Measurements from ENCODE around the gene EIF2A. TPM values are rescaled to one million over a fixed set of nuclear protein-coding genes. Genes with fewer than 3 reads are reported as not detected.

EIF2A gene
- total RNA-seq, 1 experiment from 2014 or later = 96.4 TPM

DNA sequence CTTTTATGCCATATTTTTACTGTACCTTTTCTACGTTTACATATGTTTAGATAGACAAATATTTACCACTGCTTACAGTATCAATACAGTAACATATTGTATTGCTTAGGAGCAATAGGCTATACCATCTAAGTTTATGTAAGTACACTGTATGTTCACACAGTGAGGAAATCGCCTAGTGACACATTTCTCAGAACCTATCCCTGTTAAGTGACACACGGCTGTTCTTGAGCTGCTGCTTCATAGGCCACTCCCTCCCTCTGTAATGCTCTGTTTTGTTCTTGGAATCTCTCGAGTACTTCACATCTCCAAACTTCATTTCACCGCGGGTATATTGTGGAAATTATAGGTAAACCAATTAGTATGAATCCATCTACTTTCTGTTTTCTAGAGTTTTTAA lies 43.2 kb downstream of the EIF2A start:
- H3K9me2 ChIP-seq (ENCODE audit: insufficient read depth) = no peaks in the 10 kb centered on the region
- no peak for DNase-seq
- 0 out of 2 replicates have a peak, but pooled peaks cover 3% of the 10 kb centered on the region for H3F3A ChIP-seq (ENCODE audit: insufficient read depth, low read depth)
- H3K27ac ChIP-seq = no peak overlapping the region
- BruUV-seq (replicated peaks) = no TSS peak
- TF ChIP-seq EZH2 (IDR thresholded peaks at IDR 0.05; ENCODE audit: low read depth) (no peak), CTCF (conservative IDR thresholded peaks at IDR 0.05) (no peak)
- H3K36me3 ChIP-seq (ENCODE audit: low read depth) = peaks cover 14% of the 10 kb centered on the region; the same call in 1 of the 2 replicates
- no peak overlapping the region for H3K4me2 ChIP-seq
- no peaks in the 10 kb centered on the region for H3K9me3 ChIP-seq (ENCODE audit: insufficient read depth, low read depth)
- H2AFZ ChIP-seq = no peak overlapping the region
- no peaks in the 10 kb centered on the region for H3K4me1 ChIP-seq (replicated peaks; ENCODE audit: insufficient read depth)
- no peak overlapping the region for H3K4me3 ChIP-seq
- H3K27me3 ChIP-seq (ENCODE audit: insufficient read depth, low read depth) = no peaks in the 10 kb centered on the region
- POLR2A ChIA-PET (ENCODE audit: unreplicated experiment) = interaction anchor here (0.5 to 0.6 kb wide), 2 partner anchors 170 to 171 kb away, joined by 3 read pairs; no protein-coding TSS in a partner anchor
- H4K20me1 ChIP-seq (ENCODE audit: insufficient read depth) = peaks cover 8% of the 10 kb centered on the region; the same call in 1 of the 2 replicates
- CTCF ChIA-PET = no interaction called here
- H3K79me2 ChIP-seq (ENCODE audit: low read depth) = peaks cover 63% of the 10 kb centered on the region
- intact Hi-C loops (cut with micrococcal nuclease; ENCODE audit: unreplicated experiment) = loop anchor here (5.0 kb wide), 2 partner anchors 128 to 278 kb away; no protein-coding TSS in a partner anchor

DNA sequence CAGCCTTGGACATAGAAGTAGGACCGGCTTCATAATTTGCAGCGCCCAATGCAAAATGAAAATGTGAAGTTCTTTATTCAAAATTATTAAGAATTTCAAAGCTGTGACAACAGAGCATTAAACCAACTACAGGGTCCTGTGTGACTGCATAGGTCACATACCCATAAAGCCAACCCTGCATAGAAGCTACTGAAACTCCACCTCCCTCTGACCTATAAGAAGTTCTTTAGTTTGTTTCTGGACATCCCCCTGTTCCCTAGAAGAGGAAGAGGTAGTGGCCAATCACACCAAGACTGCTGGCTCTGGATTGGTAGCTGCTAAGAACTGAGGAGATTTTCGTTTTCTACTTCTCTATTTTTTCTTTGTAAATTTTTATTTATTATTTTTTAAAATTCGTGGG lies 47.6 kb downstream of the EIF2A start:
- DNase-seq = no peak
- CTCF ChIA-PET = no interaction called here
- H3K79me2 ChIP-seq (ENCODE audit: low read depth) = peaks cover 91% of the 10 kb centered on the region

GRCh38 chr3:150597646-150598045 lies 51.1 kb downstream of the EIF2A start:
- H3F3A ChIP-seq (ENCODE audit: insufficient read depth, low read depth) = peaks cover 36% of the 10 kb centered on the region
- BruUV-seq (replicated peaks) = no TSS peak
- H4K20me1 ChIP-seq (ENCODE audit: insufficient read depth) = no peaks in the 10 kb centered on the region; the same call in 1 of the 2 replicates
- ChIA-PET POLR2A (ENCODE audit: unreplicated experiment) (interaction anchor here (0.6 kb wide), 1 partner anchor 162 kb away, joined by 8 read pairs; no protein-coding TSS in a partner anchor), CTCF (no interaction called here)
- H2AFZ ChIP-seq = no peak overlapping the region
- peaks cover 42% of the 10 kb centered on the region for H3K4me1 ChIP-seq (replicated peaks; ENCODE audit: insufficient read depth)
- peak overlapping the region; percentile 93 for H3K4me2 ChIP-seq
- peaks cover 96% of the 10 kb centered on the region for H3K79me2 ChIP-seq (ENCODE audit: low read depth)
- no peaks in the 10 kb centered on the region; the same call in 1 of the 2 replicates for H3K9me2 ChIP-seq (ENCODE audit: insufficient read depth)
- intact Hi-C loops (cut with micrococcal nuclease; ENCODE audit: unreplicated experiment) = no loop called here
- peak overlapping the region; percentile 93; the same call in 1 of the 2 replicates for H3K27ac ChIP-seq
- no peaks in the 10 kb centered on the region for H3K27me3 ChIP-seq (ENCODE audit: insufficient read depth, low read depth)
- no peaks in the 10 kb centered on the region for H3K9me3 ChIP-seq (ENCODE audit: insufficient read depth, low read depth)
- peaks cover 10% of the 10 kb centered on the region; the same call in 1 of the 2 replicates for H3K36me3 ChIP-seq (ENCODE audit: low read depth)
- no peak overlapping the region for H3K4me3 ChIP-seq
- DNase-seq = no peak
- no peak for TF ChIP-seq CTCF (conservative IDR thresholded peaks at IDR 0.05)
- no peak for TF ChIP-seq EZH2 (IDR thresholded peaks at IDR 0.05; ENCODE audit: low read depth)

More for the DNA sequence above, 47.6 kb downstream of the EIF2A start:
- Histone ChIP-seq H3F3A (ENCODE audit: insufficient read depth, low read depth) (peaks cover 12% of the 10 kb centered on the region), H3K36me3 (ENCODE audit: low read depth) (peaks cover 10% of the 10 kb centered on the region; the same call in 1 of the 2 replicates), H3K4me1 (replicated peaks; ENCODE audit: insufficient read depth) (peaks cover 17% of the 10 kb centered on the region), H3K4me2 (no peak overlapping the region), H3K9me2 (ENCODE audit: insufficient read depth) (no peaks in the 10 kb centered on the region; the same call in 1 of the 2 replicates), H3K9me3 (ENCODE audit: insufficient read depth, low read depth) (no peaks in the 10 kb centered on the region), H3K4me3 (no peak overlapping the region), H3K27me3 (ENCODE audit: insufficient read depth, low read depth) (no peaks in the 10 kb centered on the region), H4K20me1 (ENCODE audit: insufficient read depth) (peaks cover 5% of the 10 kb centered on the region; the same call in 1 of the 2 replicates), H2AFZ (no peak overlapping the region), H3K27ac (no peak overlapping the region)
- TF ChIP-seq EZH2 (IDR thresholded peaks at IDR 0.05; ENCODE audit: low read depth) = no peak
- TF ChIP-seq CTCF (conservative IDR thresholded peaks at IDR 0.05) = no peak
- POLR2A ChIA-PET (ENCODE audit: unreplicated experiment) = no interaction called here
- BruUV-seq (replicated peaks) = no TSS peak
- intact Hi-C loops (cut with micrococcal nuclease; ENCODE audit: unreplicated experiment) = loop anchor here (5.0 kb wide), 2 partner anchors 123 to 273 kb away; no protein-coding TSS in a partner anchor
